HTERT RPE-1 (cell line): ENCODE measurements around the gene RNF126.
"Not testable (repeated sequence)": the region's sequence is repeated elsewhere in the genome, so short reads cannot be mapped to it uniquely, and the experiment has no call there.

ENCODE experiments used
- in situ Hi-C: fragments of 300-500 bp; cut with MboI; formaldehyde crosslinking; loops from 4 replicates; pipeline ENCODE4 v1.14.3; 2020; ENCODE audit warnings: low sequenced_read_pairs

RNF126 gene

DNA sequence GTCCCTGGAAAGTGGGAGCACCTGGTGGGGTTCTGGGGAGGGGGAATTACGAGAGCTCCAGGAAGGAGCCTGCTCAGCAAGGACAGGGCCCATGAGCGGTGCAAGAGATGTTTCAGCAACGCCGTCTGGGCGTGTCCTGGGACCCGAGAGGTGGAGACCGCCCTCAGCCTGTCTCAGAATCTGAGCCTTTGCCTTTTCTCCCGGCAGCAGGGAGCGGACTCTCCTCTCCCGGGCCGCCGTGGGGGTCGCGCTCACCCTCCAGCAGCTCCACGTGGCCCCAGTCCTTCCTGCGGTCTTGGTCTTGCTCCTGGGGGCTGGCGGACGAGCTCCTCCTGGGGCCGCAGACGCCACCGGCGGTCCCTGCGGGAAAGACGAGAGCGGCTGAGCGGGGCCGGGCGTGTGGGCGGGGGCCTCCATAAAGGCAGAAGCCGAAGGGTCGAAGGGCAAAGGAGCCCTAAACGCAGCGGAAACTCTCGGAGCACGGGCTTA, 30.4 kb downstream of the RNF126 start:
- in situ Hi-C loops, result no loop called here

DNA sequence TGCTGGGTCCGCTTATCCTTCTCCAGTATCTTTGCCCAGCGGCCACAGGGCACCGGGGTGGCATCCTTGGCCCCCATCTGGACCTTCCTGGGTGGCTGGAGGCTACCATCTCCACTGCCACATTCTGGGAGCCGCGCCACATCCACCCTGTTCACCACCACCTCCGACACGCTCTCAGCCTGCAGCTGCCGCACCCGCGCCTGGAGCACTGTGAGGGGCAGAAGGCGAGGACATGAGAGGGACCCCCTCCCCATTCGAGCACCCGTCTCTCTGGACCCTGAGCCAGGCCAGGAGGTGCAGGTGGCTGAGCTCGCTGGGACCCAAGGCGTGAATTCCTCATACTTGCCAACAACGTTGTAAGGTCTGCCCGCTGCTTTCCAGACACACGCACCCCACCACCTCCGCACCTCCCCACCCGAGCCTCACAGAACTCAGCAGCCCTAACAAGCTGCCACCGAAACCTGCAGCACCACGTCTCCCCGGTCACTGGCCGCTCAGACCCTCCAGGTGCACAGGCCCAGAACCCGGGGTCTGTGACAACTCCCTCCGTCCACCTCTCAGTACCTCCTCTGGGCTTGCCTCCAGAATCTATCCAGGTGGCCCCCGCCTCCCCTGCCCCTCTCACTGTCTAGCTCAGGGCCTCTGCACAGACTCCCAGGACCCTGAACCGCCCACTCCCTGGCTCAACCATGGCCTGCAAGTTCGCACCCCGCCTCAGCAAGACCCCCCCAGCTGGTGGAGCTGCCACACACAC, 32.9 kb downstream of the RNF126 start:
- in situ Hi-C loops, result no loop called here

DNA sequence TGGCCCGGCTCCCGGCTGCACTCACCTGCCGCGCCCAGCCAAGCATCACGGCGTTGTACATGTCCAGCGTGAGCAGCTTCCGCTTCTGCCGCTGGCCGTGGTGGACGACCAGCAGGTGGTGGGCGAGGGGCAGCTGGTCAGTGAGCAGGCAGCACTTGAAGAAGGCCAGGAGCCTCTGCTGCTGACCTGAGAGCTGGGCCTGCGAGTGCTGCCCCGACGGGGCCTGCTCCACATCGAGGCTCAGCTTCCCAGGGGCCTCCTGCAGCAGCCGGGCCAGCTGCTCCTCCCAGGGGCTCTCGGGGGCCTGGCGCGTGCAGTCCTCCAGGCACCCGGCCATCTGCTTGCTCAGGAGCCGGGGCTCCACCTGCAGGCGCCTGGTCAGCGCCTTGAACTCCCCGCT, 33.5 kb downstream of the RNF126 start:
- in situ Hi-C loops, result not testable (repeated sequence)

DNA sequence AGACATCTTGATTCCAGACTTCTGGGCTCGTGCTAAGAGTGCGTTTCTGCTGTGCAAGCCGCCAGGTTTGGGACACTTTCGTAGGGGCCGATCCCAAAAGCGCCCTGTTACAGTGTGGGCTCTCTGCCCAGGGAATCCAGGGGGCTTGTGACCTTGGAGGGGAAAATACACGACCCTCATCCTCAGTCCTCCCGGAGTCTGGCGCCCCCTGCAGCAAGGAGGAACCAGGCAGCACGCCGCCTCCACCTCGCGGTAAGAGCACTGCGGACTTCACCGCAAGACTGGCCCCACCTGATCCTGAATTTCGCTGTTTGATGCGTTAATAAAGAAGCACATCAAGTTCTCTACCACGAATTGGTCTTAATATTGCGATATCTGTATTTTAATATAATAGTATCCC, 34.8 kb downstream of the RNF126 start:
- in situ Hi-C loops, result no loop called here

DNA sequence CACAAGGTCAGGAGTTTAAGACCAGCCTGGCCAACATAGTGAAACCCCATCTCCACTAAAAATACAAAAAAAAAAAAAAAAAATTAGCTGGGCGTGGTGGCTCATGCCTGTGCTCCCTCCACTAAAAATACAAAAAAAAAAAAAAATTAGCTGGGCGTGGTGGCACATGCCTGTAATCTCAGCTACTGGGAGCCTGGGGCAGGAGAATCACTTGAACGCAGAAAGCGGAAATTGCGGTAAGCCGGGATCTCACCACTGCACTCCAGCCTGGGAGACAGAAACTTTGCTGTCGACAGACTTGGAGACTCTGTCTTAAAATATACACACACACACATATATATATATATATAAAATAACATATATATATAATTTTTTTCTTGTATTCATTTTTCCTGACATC, 36.4 kb downstream of the RNF126 start:
- in situ Hi-C loops, result not testable (repeated sequence)

DNA sequence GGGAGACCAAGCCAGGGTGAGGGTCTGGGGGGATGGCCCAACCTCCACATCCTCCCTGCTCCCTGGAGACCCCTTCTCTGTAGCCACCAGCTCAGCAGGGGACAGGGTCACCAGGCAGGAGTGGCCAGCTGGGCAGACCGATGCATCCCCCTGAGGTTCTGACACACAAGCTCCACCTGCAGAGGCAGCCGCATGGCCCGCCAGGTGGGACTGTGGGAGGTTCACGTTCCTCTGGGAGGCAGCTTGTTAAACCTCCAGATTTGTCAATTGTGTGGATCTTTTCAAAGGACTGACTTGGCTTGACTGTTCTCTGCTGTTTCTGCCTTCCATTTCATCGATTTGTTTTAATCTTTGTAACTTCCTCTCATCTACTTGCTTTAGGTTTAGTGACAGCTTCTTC, 37.8 kb downstream of the RNF126 start:
- in situ Hi-C loops, result no loop called here

DNA sequence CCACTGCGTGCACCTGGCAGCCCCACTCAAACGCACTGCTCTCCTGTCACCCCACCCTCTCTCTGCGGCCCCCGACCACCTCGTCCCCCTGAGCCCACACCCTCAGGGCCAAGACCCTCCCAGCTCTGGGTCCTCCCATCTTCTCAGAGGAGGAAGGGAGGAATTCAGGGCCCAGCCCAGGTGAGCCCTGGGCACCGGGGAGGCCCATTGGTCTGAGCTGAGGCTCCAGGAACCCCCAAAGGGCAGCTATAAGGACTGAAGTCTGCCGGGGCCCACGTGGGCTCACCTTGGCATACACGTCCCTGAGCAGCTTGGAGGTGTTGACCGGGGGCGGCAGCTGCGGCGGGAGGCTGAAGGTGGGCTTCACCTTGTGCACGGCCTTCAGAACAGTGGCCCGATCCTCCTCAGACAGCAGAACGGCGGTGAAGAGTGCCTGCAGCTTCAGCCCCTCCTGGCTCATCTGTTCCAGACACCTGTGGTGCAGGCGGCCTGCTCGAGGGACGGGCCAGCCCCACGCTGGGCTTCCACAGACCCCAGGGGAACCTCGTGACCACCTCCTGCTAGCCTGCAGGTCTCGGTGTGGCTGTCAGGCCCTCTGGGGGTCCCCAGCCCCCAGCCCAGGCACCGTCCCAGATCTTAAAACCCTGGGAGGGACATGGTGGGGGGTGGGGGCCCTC, 38.4 kb downstream of the RNF126 start:
- in situ Hi-C loops, result no loop called here

DNA sequence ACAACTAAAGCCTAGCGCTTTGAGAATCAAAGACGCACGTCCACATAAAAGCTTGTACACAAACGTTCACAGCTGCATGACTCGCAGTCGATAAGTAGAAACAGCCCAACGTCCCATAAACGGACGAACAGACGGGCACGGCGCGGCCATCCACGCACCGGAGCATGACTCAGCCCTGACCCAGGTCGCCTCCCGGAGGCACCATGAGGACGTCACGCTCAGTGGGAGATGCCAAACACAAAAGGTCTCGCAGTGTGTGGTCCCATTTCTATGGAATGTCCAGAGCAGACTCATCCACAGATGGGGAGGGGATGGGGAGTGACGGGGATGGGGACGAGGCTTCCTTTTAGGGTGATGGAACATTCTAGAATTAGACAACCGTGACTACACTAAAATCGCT, 39.0 kb downstream of the RNF126 start:
- in situ Hi-C loops, result no loop called here

DNA sequence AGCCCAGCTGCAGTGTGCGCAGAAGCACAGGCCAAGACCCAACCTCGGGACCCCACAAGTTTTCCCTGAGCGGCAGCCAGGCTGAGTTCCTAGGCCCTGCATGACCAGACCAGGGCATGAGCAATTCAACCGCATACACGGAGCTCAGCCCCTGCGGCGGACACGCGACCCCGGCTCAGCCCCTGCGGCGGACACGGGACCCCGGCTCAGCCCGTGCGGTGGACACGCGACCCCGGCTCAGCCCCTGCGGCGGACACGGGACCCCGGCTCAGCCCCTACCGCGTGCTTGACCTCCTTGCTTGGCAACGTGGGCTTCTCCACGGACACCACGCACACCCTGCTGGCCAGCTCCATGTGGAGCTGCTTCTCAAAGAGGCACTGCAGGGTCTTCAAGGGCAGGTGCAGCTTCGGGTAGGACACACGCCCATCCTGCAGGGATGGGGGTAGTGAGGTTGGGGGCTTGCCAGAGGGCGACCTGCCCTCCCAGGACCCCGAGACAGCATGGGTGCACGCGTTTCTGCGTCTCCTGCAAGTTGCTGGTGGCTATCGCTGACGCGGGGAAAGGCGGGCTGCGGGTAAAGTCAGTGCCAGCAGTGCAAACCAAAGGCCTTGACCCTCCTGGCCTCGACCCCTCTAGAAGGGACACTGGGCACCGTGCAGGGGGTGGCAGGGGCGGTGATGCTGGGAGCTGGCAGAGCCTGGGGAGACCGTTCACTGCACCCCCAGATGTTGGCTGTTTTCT, 39.7 kb downstream of the RNF126 start:
- in situ Hi-C loops, result no loop called here

DNA sequence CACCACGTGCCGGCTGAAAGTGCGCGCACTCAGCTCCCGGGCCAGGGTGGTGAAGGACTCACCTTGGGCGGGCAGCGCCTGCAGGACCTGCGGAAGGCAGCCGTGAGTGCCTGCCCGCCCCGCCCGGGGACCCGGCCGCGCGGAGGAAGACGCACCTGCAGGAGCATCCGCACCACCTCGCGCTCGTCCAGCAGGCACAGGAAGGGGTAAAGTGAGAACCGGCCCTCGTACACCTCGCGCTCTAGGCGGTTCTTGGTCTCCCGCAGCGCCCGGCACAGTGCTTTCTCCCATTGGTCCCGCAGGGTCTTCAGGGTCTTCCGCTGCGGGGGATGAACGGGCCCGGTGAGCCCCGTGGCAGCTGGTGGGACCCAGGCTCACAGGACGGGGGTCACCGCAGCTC, 40.3 kb downstream of the RNF126 start:
- in situ Hi-C loops, result no loop called here

DNA sequence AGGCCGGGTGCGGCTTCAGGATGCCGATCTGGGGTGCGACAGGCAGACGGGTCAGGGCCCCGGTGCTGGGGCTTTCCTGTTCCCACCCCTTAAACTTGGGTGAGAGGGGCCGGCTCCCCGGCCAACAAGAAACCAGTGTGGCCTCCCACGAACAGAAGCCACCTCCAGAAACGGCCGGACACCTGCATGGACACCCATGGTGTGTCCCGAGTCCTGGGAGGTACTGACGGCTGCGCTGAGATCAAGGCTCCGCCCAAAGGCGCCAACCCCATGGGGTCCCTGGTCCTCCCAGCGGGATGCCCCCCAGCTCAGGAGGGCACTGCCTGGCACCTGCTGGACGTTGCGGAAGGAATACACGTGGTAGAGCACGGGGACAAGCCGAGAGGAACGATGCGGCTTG, 41.2 kb downstream of the RNF126 start:
- in situ Hi-C loops, result no loop called here

DNA sequence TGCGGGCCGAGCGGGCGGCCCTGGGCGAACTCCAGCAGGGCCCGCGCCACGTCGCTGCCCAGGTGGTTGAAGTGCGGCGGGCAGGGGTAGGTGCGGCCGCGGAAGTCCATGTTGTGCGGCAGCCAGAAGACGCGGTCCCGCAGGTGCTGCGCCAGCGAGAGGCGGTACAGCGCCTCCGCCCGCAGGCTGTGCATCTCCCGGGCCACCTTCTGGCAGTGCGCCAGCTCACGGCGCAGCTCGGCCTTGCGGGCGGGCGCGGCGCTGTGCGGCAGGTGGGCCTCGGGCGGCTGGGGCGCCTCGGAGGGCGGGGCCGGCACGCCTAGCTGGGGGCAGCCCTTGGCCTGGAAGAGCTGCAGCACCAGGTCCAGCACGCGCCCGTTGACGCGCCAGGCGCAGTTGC, 41.8 kb downstream of the RNF126 start:
- in situ Hi-C loops, result not testable (repeated sequence)

DNA sequence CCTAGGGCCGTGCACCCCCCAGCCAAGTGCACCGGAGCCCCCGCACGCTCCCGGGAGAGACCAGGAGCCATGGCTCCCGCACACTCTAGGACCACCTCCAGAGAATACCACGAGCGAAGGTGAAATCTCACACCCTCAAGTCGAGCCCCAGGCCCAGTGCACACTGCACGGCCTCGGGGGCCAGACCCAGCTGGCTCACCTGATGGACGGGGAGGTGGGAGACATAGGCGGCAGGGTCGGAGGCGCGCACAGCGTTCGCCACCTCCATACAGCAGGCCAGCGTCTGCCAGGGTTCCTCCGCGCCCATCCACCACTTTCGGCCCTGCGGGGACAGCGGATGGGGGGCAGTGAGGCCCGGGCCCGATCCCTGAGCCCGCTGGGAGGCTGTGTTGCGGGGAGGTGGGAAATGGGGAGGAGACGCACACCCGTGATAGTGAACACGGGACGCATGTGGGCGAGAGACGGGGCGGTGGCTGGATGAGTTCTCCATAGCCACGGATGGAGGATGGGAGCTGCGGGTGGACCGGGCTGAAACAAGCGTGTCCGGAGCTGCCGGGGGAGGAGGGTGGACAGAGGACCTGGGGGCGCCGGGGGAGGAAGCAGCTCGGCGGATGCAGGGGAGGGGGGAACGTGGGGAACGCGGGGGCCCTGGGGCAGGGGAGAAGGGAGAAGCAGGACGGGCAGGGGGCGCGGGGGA, 42.7 kb downstream of the RNF126 start:
- in situ Hi-C loops, result no loop called here

DNA sequence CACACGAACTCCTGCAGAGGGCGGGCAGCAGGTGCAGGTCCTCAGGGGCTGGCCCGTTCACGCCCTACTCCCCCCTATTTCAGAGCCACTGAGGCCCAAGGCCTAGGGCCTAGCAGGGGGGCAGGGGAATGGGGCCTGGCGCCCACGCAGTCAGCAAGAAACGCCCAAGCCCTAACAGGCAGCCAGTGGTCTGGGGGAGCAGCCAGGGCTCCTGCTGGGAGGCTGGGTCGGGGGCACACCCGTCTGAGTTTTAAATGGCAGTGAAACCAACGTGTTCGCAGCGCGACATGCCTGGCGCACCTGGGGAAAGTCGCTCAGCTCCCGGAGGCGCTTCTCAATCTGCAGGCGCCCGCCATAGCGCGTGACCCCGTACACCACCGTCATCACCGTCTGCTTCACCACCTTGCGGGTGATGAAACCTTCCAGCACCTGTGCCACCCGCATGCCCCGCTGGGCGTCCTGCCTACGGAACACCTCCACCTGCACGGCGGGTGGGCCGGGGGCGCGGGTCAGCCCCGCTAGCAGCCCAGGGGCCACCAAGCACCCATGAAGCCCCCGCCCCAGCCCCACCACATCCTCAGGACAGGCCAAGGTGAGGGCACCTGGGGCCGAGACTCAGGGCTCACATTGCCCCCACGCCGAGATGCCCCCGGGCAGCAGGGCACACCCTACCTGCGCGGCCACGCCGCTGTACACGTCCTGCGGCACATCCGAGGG, 43.6 kb downstream of the RNF126 start:
- in situ Hi-C loops, result no loop called here

DNA sequence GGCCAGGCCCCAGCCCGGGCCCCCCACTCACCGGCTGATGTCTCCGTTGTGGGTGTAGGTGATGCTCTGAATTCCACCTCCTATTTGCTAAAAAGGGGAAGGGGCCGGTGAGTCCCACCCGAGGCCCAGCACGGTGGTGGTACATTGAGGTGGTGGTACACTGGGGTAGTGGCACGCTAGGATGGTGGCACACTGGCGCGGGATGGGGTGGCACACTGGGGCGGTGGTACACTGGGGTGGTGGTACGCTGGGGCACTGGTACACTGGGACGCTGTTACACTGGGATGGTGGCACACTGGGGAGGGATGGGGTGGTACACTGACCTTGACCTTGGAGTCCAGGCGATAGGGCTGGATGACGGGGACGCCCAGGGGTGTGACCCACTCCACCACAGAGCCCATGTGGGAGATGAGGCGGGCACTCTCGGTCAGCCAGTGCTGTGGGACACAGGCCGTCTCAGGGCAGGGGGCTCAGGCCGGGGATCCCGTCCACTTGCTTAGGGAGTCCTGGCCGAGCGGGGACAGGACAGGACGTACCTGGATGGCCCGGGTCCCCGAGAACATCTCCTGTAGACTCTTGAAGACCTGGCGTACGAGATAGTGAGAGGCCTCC, 44.2 kb downstream of the RNF126 start:
- in situ Hi-C loops, result no loop called here

DNA sequence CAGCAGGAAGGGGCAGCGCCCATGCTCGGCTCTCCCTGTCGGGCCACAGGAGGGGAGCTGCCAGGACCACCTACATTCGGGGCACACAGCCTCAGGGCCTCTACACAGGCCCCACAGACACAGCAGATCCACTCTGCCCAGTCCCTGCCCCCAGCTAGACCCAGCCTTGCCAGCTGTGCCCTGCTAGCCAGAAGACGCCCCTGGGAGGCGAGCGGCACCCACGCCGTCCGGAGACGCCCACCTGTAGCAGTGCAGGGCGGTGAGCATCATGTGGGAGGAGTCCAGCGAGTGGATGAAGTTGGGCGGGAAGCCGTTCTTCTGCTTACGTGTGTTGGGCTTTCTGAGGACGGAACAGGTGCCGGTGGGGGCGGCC, 44.8 kb downstream of the RNF126 start:
- in situ Hi-C loops, result no loop called here

DNA sequence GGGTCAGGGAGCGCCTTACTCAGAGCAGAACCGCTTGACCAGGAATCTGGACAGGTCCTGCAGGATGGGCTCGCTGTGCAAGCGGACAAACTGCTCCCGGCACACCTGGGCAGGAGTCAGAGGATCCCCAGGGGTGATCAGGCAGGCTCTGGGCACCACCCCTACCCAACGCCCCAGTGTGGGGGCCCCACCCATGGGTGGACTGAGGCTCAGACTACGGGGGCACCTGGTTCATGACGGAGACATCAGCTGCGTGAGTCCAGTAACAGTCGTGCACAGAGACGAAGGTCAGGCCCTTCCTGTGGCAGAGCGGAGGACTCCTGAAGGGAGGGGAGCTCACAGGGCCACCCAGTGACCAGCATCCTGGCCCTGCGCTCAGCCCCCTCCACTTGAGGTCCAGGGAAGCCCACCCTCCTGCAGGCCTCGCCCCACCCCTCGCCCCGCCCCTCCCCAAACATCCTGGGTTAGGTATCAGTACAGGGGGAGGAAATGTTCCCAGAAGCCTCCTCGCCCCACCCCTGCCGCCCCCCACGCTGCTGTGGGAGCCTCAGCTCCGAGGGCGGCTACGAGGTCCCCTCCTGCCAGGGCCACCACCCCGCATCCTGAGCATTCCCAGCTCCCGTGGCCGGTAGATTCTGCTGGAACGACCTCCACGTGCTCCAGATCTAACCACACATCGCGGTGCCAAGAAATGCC, 45.3 kb downstream of the RNF126 start:
- in situ Hi-C loops, result no loop called here

DNA sequence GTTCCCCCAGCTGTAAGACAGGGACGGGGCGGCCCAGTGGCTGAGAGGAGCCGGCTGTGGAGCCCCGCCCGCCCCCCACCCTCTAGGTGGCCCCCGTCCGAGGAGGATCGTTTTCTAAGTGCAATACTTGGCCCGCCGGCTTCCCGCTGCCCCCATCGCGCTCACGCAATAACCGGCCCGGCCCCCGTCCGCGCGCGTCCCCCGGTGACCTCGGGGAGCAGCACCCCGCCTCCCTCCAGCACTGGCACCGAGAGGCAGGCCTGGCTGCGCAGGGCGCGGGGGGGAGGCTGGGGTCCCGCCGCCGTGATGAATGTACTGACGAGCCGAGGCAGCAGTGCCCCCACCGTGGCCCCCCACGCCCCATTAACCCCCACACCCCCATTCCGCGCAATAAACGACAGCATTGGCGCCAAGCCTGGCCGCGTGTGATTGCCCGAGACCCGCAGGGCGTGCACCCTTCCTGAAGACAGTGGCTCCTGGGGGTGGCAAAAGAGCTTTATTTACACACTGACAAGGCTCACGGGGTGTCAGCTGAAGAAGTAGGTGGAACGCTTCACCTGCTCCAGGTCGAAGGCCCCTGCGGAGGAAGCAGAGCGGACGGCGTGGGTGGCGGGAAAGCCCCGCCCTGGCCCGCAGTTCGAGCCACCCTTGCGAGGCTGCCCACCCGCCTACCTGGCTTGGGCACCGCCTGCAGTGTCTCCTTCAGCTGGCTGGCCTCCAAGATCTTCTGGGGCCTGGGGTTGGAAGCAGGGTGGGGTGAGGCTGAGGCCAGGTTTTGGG, 46.1 kb downstream of the RNF126 start:
- in situ Hi-C loops, result no loop called here
